ENCODE results near the gene MAOA.

The MAOA gene

GRCh38 chrX:43785930-43786591, 130.0 kb downstream of the MAOA start:
- DNase-seq (ENCODE audit: low read depth), result no peak

Measured in activated T-cell treated with anti-CD3 and anti-CD28 coated beads for 48 hours (primary cell).